ENCODE results near the gene CCT7.
A peak's percentile ranks its signal among the peaks of the same experiment; 100 is the strongest.
"Not testable (repeated sequence)": the region's sequence is repeated elsewhere in the genome, so short reads cannot be mapped to it uniquely, and the experiment has no call there.

The CCT7 gene

DNA sequence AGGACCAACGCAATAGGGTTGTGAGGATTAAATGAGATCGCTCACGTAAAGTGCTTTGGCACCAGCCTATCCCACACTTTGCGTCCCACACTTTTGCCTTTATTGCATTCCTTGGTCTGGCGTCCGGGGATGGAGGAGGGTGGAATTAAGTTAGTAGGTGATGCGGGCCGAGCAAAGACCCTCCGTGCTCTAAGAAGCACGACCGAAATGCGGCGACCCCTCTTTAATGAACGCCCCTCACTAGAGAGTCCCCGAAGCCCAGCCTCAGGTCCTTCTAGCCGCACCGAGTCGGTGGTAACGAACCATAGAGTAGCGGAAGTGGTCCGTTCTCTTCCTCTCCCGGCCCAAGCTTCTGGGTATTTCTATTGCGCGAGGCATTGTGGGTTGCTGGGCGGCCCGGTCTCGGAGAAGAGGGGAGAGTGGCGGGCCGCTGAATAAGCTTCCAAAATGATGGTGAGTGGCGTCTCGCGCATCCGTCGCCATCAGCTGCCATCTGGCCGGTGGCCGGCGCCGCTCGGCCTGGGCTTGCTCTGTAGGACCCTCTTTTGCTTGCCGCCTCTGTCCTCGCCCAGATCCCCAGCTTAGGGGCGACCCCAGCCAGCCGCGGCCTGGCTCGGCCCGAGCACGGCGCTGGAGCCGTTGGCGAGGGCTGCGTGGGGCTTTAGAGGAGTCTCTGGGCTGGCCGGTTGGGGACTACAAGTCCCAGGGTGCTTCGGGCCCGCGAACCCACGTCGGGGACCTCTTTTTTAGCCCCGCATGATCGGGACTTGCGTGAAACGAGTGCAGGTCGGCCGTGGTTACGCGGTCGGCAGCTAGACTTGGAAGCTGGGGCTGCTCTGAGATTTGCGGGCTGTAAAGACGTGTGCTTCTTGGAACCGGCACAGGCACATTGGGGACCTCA lies at the start of gene CCT7:
Gene CCT7 (plus strand): TSS at position 377 of the 901 bp plus-strand sequence. CDS start 71 bp downstream, at position 448.
- peak; percentile 79 for DNase-seq (ENCODE audit: low spot score)

DNA sequence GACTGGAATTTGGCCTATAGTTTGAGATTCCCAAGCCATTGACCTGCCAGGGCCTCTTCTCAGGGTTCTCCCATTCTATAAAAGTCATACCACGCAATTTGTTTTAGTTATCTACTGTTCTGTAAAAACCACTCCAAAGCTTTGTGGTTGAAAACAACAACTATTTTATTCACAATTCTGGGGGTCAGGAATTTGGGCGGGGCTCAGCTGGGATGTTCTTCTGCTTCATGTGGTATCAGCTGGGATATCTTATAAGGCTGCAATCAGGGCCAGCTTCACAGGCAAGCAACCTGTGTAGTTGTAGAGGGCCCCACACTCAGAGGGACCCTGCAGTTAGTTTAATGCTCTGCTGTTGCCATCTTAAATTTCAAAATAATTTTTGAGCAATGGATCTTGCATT lies 48.1 kb upstream of the CCT7 start:
- DNase-seq (ENCODE audit: low spot score) = no peak

DNA sequence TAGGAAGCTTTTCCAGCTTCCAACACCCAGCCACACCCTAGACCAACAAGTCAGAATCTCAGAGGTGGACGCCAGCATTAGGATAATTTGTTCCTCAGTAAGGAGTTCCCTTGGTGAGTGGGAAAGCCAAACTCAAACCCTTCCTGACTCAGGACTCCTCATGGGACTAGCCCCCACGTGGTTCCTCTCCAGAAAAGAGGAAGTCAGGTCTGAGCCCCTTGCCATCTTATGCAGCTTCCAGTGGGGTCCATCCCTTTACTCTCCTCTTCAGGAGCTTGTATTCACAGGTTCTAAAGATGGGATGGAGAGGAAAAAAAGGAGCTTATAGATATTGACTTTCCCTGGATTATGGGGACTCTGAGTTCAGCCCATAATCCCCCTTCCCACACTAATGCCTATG lies 46.6 kb upstream of the CCT7 start:
- no peak for DNase-seq (ENCODE audit: low spot score)

DNA sequence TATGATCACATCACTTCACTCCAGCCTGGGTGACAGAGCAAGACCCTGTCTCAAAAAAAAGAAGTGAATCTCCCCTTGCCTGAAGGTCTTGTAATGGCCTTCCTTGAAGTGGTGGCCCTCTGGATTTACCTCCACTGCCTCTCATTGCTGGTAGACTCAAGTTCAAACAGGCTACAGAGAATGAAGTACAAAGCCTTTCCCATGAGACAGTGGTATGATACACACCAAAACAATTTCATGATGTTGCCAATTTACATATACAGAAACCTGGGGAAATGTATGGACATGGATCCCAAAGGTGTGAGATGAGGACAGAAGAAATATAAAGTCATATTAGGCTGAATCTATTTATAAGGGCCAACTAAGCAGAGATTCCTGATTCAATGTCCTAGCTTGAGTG lies 36.5 kb upstream of the CCT7 start:
- DNase-seq (ENCODE audit: low spot score) = no peak

DNA sequence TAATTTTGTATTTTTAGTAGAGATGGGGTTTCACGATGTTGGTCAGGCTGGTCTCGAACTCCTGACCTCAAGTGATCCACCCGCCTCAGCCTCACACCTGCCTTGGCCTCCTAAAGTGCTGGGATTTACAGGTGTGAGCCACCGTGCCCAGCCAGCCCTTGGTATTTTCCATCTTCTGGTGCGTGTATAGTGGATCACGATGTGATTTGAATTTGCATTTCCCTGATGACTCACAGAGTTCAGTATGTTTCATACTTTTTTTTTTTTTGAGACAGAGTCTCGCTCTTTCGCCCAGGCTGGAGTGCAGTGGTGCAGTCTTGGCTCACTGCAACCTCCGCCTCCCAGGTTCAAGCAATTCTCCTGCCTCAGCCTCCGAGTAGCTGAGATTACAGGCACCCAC lies 33.8 kb upstream of the CCT7 start:
- DNase-seq (ENCODE audit: low spot score) = not testable (repeated sequence)

DNA sequence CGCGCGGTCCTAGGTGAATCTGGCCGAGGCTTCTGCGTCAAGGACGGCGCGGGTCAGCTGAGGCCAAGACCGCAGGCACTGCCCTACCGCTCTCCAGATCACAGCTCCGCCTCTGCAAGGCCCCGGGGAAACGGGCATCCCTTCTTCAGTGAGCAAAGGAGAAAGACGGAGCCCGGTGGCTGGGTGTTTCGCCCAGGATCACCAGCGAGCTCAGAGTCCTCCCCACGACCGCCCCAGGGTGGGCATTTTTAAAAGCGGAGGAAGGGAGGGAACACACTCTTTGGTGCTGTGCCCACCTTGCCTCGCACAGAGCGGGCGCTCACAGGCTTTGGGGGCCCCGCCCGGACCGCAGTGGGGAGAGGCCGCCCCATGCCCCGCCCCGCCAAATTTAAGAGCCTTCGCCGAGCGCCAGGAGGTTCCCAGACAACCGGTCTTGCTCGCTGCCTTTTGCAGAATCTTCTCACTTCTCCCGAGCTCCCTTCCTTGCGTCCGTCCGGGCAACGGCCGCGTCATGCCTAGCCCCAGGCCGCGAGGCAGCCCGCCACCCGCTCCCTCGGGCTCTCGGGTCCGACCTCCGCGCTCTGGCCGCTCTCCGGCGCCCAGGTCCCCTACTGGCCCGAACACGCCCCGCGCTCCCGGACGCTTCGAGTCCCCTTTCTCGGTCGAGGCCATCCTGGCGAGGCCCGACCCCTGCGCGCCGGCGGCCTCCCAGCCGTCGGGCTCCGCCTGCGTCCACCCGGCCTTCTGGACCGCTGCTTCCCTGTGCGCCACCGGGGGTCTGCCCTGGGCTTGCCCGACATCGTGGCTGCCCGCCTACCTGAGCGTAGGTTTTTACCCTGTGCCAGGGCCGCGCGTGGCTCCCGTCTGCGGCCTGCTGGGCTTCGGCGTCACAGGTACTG lies 31.7 kb upstream of the CCT7 start, which contains the start of gene NOTO:
Gene NOTO (plus strand): TSS at position 419 of the 899 bp plus-strand sequence. CDS start 93 bp downstream, at position 512.
- DNase-seq (ENCODE audit: low spot score) = no peak

DNA sequence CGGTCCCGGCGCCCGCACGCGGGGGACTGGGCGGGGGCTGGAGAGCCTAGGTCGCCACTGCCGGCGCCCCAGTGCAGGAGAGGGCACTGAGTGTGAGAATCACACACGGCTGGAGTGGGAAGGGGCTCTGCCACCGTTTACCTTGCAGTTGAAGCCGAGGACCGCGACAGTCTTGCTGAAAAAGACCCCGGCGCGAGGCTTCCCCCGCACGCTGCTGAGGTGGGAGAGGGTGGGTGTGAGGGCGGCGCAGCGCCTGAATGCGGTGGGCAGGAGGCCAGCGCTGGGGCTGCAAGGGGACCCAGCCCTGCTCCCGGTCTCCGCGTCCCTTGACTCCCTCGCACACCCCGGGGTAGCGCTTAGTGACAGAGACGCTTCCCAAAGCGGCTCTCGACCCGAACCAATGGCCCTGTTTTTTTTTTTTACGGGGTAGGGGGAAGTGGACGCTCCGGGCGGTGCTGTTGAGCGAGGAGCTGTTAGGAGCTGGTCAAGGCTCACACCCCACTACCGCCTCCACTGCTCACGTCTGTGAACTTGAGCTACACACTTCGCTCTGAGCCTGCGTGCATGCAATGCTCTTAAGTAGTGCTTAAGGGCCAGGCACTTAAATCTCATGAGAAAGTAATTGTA lies 30.9 kb upstream of the CCT7 start:
- DNase-seq (ENCODE audit: low spot score) = no peak

DNA sequence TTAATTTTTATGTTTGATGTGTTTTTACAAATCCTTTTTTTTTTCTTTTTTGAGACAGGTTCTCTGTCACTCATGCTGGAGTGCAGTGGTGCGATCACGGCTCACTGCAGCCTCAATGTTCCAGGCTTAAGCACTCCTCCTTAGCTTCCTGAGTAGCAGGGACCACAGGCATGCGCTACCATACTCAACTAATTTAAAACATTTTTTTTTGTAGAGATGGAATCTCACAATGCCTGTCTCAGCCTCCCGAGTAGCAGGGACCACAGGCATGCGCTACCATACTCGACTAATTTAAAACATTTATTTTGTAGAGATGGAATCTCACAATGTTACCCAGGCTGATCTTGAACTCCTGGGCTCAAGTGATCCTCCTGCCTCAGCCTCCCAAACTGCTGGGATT lies 28.5 kb upstream of the CCT7 start:
- DNase-seq (ENCODE audit: low spot score) = no peak

DNA sequence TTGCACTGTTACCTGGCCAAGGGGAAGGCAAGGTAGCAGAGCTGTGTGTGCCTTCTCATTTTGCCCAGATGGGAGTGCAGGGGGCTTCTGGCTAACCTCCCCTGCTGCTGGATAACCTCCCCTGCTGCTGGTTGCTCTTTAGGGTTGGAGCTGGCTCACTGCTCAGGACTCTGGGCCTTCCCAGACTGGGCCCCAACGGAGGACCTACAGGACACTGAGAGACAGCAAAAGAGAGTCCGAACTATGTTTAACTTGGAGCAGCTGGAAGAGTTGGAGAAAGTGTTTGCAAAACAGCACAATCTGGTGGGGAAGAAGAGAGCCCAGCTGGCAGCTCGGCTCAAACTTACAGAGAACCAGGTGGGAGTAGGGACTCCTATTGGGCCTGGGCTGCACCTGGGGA lies 25.9 kb upstream of the CCT7 start:
- DNase-seq (ENCODE audit: low spot score) = no peak

DNA sequence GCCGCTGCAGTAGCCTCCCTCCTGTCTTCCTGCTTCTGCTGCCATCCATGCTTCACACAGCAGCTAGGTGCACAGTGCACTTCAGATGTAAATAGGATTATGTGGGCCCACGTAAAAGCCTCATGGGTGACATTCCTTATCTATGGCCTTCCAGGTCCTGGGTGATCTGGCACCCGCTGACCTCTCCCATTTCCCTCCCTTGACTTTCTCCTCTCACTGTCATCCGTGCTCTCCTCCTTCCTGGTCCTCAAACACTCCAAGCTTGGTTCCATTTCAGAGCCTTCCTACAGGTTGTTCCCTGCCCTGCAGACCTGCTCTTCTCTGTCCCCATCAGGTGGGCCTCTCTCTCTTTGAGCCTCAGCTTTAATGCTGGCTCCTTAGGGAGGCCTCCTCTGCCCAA lies 24.1 kb upstream of the CCT7 start:
- DNase-seq (ENCODE audit: low spot score) = no peak

DNA sequence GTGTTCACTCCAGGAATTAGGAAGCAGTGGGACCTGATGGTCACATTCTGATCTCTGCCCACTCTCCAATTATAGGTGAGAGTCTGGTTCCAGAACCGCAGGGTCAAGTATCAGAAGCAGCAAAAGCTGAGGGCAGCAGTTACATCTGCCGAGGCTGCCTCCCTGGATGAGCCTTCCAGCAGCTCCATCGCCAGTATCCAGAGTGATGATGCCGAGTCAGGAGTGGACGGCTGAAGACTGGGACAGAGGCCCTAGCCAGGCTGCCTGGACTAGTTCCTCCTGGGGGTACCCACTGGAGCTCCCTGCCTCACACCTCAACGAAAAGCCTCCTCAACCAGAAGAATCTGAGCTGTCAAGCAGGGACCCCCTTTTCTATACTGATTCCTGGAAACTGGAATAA lies 23.4 kb upstream of the CCT7 start:
- no peak for DNase-seq (ENCODE audit: low spot score)

DNA sequence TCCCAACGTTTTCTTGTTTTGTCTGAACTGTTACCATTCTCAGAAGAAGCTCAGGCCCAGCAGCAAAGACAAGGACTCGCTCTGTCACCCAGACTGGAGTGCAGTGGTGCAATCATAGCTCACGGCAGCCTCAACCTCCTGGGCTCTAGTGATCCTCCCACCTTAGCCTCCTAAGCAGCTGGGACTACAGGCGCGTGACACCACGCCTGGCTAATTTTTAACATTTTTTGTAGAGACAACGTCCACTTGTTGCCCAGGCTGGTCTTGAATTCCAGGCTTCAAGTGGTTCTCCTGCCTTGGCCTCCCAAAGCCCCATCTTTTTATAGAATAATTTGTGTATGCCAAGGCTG lies 22.0 kb upstream of the CCT7 start:
- no peak for DNase-seq (ENCODE audit: low spot score)

DNA sequence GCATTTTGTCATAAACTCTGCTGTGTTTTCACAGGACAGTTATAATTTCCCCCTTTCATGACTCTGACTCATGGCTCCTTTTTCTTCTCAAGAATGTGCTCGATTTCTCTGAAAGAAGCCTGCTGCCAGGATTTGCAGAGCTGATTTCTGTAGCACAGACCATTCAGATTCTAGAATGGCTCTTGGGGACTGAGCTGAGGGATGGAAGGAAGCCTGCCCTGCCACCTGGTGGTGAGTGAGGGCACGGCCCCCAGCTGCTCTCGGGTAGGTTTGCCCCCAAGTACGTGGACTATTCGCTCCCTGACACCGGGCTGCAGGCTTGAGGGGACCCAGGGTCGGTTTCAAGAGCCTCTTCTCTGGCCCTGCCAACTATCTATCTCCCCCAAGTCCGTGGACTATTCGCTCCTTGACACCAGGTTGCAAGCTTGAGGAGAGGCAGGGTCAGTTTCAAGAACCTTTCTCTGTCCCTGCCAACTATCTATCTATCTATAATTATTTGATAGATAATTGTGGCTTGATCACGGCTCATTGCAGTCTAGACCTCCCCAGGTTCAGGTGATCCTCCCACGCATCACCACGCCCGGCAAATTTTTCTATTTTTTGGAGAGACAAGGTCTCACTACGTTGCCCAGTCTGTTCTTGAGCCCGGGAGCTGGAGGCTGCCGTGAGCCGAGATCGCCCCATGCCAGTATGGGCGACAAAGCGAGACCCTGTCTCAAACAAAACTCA lies 21.5 kb upstream of the CCT7 start:
- DNase-seq (ENCODE audit: low spot score) = peak; percentile 71

DNA sequence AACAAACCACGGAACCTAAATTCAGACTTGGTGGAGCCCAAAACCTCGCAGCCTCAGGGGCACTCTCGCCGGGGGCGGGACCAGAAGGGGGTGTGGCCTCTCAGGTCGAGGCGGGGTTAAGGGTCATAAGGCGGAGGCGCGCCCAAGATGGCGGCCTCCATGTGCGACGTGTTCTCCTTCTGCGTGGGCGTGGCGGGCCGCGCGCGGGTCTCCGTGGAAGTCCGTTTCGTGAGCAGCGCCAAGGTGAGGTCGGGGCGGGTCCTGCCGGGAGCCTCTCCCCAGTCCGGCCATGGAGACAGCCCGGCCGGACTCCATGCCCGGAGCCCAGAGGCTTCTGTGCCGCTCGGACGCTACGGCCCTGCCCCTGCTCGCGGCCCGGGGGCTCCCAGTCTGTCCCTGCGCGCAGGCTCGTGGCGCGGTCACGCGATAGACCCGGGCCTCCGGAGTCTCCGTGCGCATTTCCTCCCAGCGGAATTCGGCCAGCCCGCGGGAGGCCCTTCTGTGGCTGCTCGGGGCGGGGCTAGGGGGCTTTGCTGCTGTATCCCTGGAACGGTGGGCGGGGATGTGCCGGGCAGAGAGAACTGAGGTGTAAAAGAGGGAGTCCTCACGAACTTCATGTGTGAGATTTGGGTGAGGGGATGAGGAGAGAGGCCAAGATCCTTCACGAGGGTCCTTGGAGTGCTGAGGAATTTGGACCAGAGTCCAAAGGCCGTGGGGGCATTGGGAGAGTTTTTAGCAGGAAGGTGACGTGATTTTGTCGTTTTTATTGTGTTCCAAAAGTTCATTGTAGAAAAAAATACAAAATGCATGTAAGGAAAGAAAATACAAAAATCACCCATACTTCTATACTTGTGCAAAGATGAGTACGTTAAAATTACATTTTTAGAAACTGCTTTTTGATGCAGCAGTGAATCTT lies 19.7 kb upstream of the CCT7 start, which contains the start of gene SMYD5:
Gene SMYD5 (plus strand): TSS at position 126 of the 916 bp plus-strand sequence. CDS start 22 bp downstream, at position 148.
- peak; percentile 87 for DNase-seq (ENCODE audit: low spot score)

DNA sequence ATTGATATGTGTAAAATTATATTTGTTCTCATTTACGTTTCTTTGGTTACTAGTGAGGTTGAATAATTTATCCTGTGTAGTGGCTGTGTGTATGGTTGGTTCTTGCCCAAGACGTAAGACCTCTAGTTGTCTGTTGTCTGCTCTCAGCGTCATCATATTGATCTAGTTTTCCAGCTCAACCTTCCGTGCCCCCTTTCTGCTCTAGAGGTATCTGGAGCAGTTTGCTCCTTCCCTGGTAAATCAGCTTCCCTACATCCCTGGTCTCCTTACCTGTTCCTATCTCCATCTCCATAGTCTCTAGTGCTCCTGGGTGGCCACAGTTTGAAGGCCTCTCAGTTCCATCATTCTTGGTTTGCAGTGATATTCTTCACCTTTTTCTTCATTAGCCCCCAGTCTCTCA lies 18.9 kb upstream of the CCT7 start:
- DNase-seq (ENCODE audit: low spot score) = no peak

DNA sequence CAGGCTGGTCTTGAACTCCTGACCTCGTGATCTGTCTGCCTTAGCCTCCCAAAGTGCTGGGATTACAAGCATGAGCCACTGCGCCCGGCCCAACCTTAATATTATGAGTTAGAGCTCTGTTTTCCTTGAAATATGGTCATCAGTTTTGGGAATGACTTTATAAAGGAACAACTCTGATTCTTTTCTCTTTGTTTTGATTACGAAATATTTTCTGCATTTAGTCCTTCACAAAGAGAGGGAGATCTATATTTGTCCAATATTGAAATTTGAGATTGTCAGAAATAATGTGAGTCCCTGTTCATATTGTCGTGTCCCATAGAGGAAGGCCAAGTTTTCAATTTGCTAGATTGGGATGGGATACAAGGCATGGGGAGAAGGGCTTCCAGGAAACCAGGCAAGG lies 16.9 kb upstream of the CCT7 start:
- no peak for DNase-seq (ENCODE audit: low spot score)

DNA sequence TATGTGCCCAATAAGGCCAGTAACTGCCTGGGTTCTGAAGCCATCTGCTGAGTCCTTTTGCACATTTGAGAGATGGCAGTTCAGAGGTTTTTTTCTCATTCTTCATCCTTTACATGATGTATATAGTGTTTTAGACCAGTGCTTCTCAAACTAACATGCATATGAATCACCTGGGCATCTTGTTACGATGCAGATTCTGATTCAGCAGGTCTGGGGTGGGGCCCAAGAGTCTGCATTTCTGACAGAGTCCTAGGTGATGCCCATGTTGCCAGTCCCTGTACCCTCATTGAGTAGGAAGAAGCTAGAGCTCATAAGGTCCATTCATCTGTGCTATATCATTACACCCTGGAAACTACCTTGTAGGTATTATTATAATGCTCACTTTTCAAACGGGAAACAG lies 16.3 kb upstream of the CCT7 start:
- no peak for DNase-seq (ENCODE audit: low spot score)

DNA sequence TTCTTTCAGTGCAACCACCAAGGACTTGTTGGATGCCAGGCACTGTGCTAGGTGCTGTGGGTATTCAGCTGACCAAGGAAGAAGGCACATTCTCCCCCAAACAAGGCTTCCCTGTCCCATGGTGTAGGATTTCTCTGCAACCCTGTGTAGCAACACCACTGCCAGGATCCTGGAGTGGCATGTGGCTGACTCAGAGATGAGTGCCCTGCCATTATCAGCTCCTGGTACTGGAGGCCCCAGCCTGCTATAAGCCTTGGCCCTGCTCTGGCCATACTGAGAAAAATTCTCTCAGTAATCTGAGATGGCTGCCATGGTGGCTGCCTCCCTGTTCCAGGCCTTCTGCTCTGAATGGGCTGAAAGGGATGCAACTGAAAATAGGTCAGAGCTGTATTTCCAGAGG lies 15.8 kb upstream of the CCT7 start:
- DNase-seq (ENCODE audit: low spot score) = no peak

DNA sequence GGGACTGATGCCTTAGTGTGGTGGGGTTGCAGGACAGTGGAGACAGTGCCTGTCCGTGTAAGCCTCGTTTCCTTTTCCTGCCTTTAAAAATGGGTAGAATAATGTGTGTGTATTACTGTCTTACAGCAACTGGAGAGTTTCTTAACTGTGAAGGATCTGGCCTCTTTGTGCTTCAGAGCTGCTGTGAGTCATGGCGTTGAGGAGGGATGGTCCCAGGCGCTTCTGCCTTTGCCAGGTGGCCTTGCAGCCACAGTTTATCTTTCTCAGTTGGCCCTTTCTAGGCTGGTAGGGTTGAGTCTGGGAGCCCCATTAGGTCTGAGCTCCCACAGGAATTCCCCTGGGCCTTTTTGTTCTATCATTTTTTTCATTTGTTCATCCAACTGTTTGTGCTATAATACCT lies 10.3 kb upstream of the CCT7 start:
- no peak for DNase-seq (ENCODE audit: low spot score)

DNA sequence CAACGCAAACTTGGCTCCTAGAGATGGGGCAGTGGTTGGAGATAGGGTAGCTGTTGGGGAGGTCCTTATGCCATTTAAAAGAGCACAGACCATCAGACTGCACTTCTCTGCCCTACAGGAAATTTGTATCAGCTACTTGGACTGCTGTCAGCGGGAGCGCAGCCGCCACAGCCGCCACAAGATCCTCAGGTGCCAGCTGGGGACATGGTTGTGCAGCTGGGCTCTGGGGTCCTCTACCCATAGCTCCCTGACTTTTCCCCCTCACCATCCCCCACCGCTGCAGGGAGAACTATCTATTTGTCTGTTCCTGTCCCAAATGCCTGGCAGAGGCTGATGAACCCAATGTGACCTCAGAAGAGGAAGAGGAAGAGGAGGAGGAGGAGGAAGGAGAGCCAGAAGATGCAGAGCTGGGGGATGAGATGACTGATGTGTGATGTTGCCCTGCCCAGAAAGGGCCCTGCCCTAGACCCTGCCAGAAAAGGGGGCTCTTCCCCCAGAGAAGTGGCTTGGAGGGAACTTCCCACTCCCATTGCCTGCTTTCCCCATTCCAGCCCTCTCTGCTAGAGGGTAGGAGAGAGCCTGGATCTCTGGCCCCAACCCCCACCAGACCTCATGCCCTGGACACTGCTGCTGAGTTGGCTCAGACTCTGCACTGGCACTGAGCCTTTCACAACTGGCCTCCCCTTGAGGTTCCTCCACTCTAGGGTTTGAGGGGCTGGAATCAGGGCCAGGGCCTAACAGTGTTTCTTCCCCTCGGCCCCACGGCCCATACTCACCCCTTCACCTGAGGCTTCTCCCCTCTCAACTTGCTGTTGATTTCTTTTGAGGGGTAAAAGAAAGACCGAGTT lies 8.4 kb upstream of the CCT7 start:
- DNase-seq (ENCODE audit: low spot score) = no peak

Data from LoVo (cell line).